Erythroblast (primary cell): Measurements from ENCODE around the gene ZIC5.

ENCODE experiments used
- GATA1 ChIP-seq: IDR thresholded peaks from 2 replicates; pipeline ENCODE4 v1.6.1; 2011; ENCODE audit warnings: low read depth, mild to moderate bottlenecking, control low read depth, low read length, moderate library complexity
- POLR2A ChIP-seq: IDR thresholded peaks from 2 replicates; pipeline ENCODE4 v1.6.1; 2011; ENCODE audit warnings: mild to moderate bottlenecking, low read length

GRCh38 chr13:99974296-99974938 is 2.9 kb upstream of the ZIC5 start:
- no peak for TF ChIP-seq POLR2A
- no peak for TF ChIP-seq GATA1
